ENCODE data around the gene AOPEP.

AOPEP gene

GRCh38 chr9:94993160-94993820, 266.8 kb downstream of the AOPEP start:
- H3K4me3 ChIP-seq (ENCODE audit: low read length) = no peak overlapping the region
- no peaks in the 10 kb centered on the region for H3K9me3 ChIP-seq (ENCODE audit: insufficient read depth, low read depth, low read length)
- H3K9ac ChIP-seq (ENCODE audit: low read depth, low read length) = no peak overlapping the region
- no peaks in the 10 kb centered on the region for H3K27me3 ChIP-seq (ENCODE audit: insufficient read depth, low read length)
- no peak overlapping the region for H3K27ac ChIP-seq (ENCODE audit: low read length)
- H3K36me3 ChIP-seq (ENCODE audit: insufficient read depth, low read depth, low read length) = no peaks in the 10 kb centered on the region
- H3K4me1 ChIP-seq (ENCODE audit: insufficient read depth, low read length) = peaks cover 13% of the 10 kb centered on the region

- H3K9me3 ChIP-seq (ENCODE audit: insufficient read depth, low read depth, low read length) = no peaks in the 10 kb centered on the region
- H3K4me3 ChIP-seq (ENCODE audit: low read length) = no peak overlapping the region
- H3K36me3 ChIP-seq (ENCODE audit: insufficient read depth, low read depth, low read length) = no peaks in the 10 kb centered on the region
- no peak overlapping the region for H3K27ac ChIP-seq (ENCODE audit: low read length)
- H3K4me1 ChIP-seq (ENCODE audit: insufficient read depth, low read length) = peaks cover 13% of the 10 kb centered on the region
- H3K27me3 ChIP-seq (ENCODE audit: insufficient read depth, low read length) = no peaks in the 10 kb centered on the region
- no peak overlapping the region for H3K9ac ChIP-seq (ENCODE audit: low read depth, low read length)
Measured at GRCh38 chr9:94993821-94994165, 267.3 kb downstream of the AOPEP start.

- H3K4me1 ChIP-seq (ENCODE audit: insufficient read depth, low read length) = peaks cover 13% of the 10 kb centered on the region
- H3K4me3 ChIP-seq (ENCODE audit: low read length) = no peak overlapping the region
- no peaks in the 10 kb centered on the region for H3K36me3 ChIP-seq (ENCODE audit: insufficient read depth, low read depth, low read length)
- no peak overlapping the region for H3K27ac ChIP-seq (ENCODE audit: low read length)
- no peaks in the 10 kb centered on the region for H3K9me3 ChIP-seq (ENCODE audit: insufficient read depth, low read depth, low read length)
- no peaks in the 10 kb centered on the region for H3K27me3 ChIP-seq (ENCODE audit: insufficient read depth, low read length)
- H3K9ac ChIP-seq (ENCODE audit: low read depth, low read length) = no peak overlapping the region; the same call in 1 of the 2 replicates
Measured at GRCh38 chr9:94995048-94995693, 268.7 kb downstream of the AOPEP start.

GRCh38 chr9:94996641-94997040, 270.1 kb downstream of the AOPEP start:
- no peaks in the 10 kb centered on the region for H3K36me3 ChIP-seq (ENCODE audit: insufficient read depth, low read depth, low read length)
- H3K4me3 ChIP-seq (ENCODE audit: low read length) = no peak overlapping the region
- H3K27ac ChIP-seq (ENCODE audit: low read length) = no peak overlapping the region
- 0 out of 2 replicates have a peak overlapping the region, but pooled peaks have one; percentile 10 for H3K9ac ChIP-seq (ENCODE audit: low read depth, low read length)
- no peaks in the 10 kb centered on the region for H3K9me3 ChIP-seq (ENCODE audit: insufficient read depth, low read depth, low read length)
- H3K4me1 ChIP-seq (ENCODE audit: insufficient read depth, low read length) = peaks cover 13% of the 10 kb centered on the region
- H3K27me3 ChIP-seq (ENCODE audit: insufficient read depth, low read length) = no peaks in the 10 kb centered on the region

- H3K4me3 ChIP-seq (ENCODE audit: low read length) = no peak overlapping the region
- H3K9me3 ChIP-seq (ENCODE audit: insufficient read depth, low read depth, low read length) = no peaks in the 10 kb centered on the region
- no peak overlapping the region for H3K9ac ChIP-seq (ENCODE audit: low read depth, low read length)
- peaks cover 10% of the 10 kb centered on the region for H3K27me3 ChIP-seq (ENCODE audit: insufficient read depth, low read length)
- H3K4me1 ChIP-seq (ENCODE audit: insufficient read depth, low read length) = peaks cover 13% of the 10 kb centered on the region
- no peak overlapping the region for H3K27ac ChIP-seq (ENCODE audit: low read length)
- no peaks in the 10 kb centered on the region for H3K36me3 ChIP-seq (ENCODE audit: insufficient read depth, low read depth, low read length)
Measured at GRCh38 chr9:94997727-94998126, 271.2 kb downstream of the AOPEP start.

- Histone ChIP-seq H3K4me1 (ENCODE audit: insufficient read depth, low read length) (peaks cover 17% of the 10 kb centered on the region), H3K4me3 (ENCODE audit: low read length) (no peak overlapping the region), H3K27ac (ENCODE audit: low read length) (no peak overlapping the region), H3K36me3 (ENCODE audit: insufficient read depth, low read depth, low read length) (no peaks in the 10 kb centered on the region), H3K27me3 (ENCODE audit: insufficient read depth, low read length) (peaks cover 27% of the 10 kb centered on the region), H3K9ac (ENCODE audit: low read depth, low read length) (no peak overlapping the region), H3K9me3 (ENCODE audit: insufficient read depth, low read depth, low read length) (no peaks in the 10 kb centered on the region)
Measured at GRCh38 chr9:94999832-95000231, 273.3 kb downstream of the AOPEP start.

GRCh38 chr9:95000821-95001220, 274.3 kb downstream of the AOPEP start:
- H3K27ac ChIP-seq (ENCODE audit: low read length) = no peak overlapping the region

GRCh38 chr9:95001720-95002119, 275.2 kb downstream of the AOPEP start:
- H3K9ac ChIP-seq (ENCODE audit: low read depth, low read length) = no peak overlapping the region
- H3K36me3 ChIP-seq (ENCODE audit: insufficient read depth, low read depth, low read length) = no peaks in the 10 kb centered on the region
- no peak overlapping the region for H3K27ac ChIP-seq (ENCODE audit: low read length)
- H3K4me1 ChIP-seq (ENCODE audit: insufficient read depth, low read length) = peaks cover 5% of the 10 kb centered on the region; the same call in 1 of the 2 replicates
- H3K27me3 ChIP-seq (ENCODE audit: insufficient read depth, low read length) = peaks cover 41% of the 10 kb centered on the region
- no peaks in the 10 kb centered on the region for H3K9me3 ChIP-seq (ENCODE audit: insufficient read depth, low read depth, low read length)
- H3K4me3 ChIP-seq (ENCODE audit: low read length) = no peak overlapping the region

More at GRCh38 chr9:95000821-95001220, 274.3 kb downstream of the AOPEP start:
- Histone ChIP-seq H3K4me1 (ENCODE audit: insufficient read depth, low read length) (peaks cover 10% of the 10 kb centered on the region; the same call in 1 of the 2 replicates), H3K4me3 (ENCODE audit: low read length) (no peak overlapping the region), H3K36me3 (ENCODE audit: insufficient read depth, low read depth, low read length) (no peaks in the 10 kb centered on the region), H3K9me3 (ENCODE audit: insufficient read depth, low read depth, low read length) (no peaks in the 10 kb centered on the region), H3K9ac (ENCODE audit: low read depth, low read length) (no peak overlapping the region), H3K27me3 (ENCODE audit: insufficient read depth, low read length) (peaks cover 34% of the 10 kb centered on the region)

GRCh38 chr9:95003689-95004410, 277.4 kb downstream of the AOPEP start:
- Histone ChIP-seq H3K27ac (ENCODE audit: low read length) (no peak overlapping the region), H3K27me3 (ENCODE audit: insufficient read depth, low read length) (peaks cover 41% of the 10 kb centered on the region), H3K9ac (ENCODE audit: low read depth, low read length) (peak overlapping the region; percentile 79), H3K9me3 (ENCODE audit: insufficient read depth, low read depth, low read length) (no peaks in the 10 kb centered on the region), H3K4me3 (ENCODE audit: low read length) (peak overlapping the region; percentile 82), H3K4me1 (ENCODE audit: insufficient read depth, low read length) (peaks cover 4% of the 10 kb centered on the region; the same call in 1 of the 2 replicates), H3K36me3 (ENCODE audit: insufficient read depth, low read depth, low read length) (no peaks in the 10 kb centered on the region)

GRCh38 chr9:95004411-95005277, 278.1 kb downstream of the AOPEP start:
- Histone ChIP-seq H3K9ac (ENCODE audit: low read depth, low read length) (peak overlapping the region; percentile 79), H3K27ac (ENCODE audit: low read length) (no peak overlapping the region), H3K4me3 (ENCODE audit: low read length) (peak overlapping the region; percentile 82), H3K36me3 (ENCODE audit: insufficient read depth, low read depth, low read length) (no peaks in the 10 kb centered on the region), H3K27me3 (ENCODE audit: insufficient read depth, low read length) (peaks cover 41% of the 10 kb centered on the region), H3K4me1 (ENCODE audit: insufficient read depth, low read length) (peaks cover 4% of the 10 kb centered on the region; the same call in 1 of the 2 replicates), H3K9me3 (ENCODE audit: insufficient read depth, low read depth, low read length) (no peaks in the 10 kb centered on the region)

Data from iPS-20b (cell line).